Tibial artery (tissue), 4 donors: ENCODE measurements around the gene LIN54.

Experiments used
- DNase-seq, 2 donors: peaks; one replicate each; pipeline ENCODE4 v3.0.0-alpha.2; 2019
- H3K27ac ChIP-seq, 2 donors: fragments of 200-600 bp; sonication (generic) in 1 of 2; 1 replicate in 1 of 2; 2 replicates in 1 of 2; pipeline ENCODE4 v1.5.1; 2018 to 2019; ENCODE audit warnings: mild to moderate bottlenecking in 1 of 2
- H3K27me3 ChIP-seq, 2 donors: fragments of 200-600 bp; sonication (generic) in 1 of 2; one replicate each; pipeline versions ENCODE4 v1.5.1 to v1.6.0; 2016 to 2019
- H3K36me3 ChIP-seq, 3 donors: fragments of 200-600 bp; sonication (generic) in 2 of 3; one replicate each; pipeline ENCODE4 v1.5.1; 2016 to 2019; ENCODE audit warnings: mild to moderate bottlenecking in 2 of 3
- H3K4me1 ChIP-seq, 4 donors: fragments of 200-600 bp; sonication (generic) in 2 of 4; 1 replicate in 3 of 4; 2 replicates in 1 of 4; pipeline ENCODE4 v1.5.1; 2016 to 2019
- H3K4me3 ChIP-seq, 2 donors: fragments of 200-600 bp; sonication (generic) in 1 of 2; 1 replicate in 1 of 2; 2 replicates in 1 of 2; pipeline ENCODE4 v1.5.1; 2018 to 2019; ENCODE audit warnings: mild to moderate bottlenecking in 2 of 2
- H3K9me3 ChIP-seq, 3 donors: fragments of 200-600 bp; sonication (generic) in 1 of 3; one replicate each; pipeline ENCODE4 v1.5.1; 2016 to 2019
- CTCF ChIP-seq, 2 experiments: fragments of 200-600 bp in 1 of 2; fragments of 450-650 bp in 1 of 2; IDR thresholded peaks; one replicate each; pipeline ENCODE4 v1.5.1; 2017 to 2019; ENCODE audit warnings: antibody characterized with exemption in 2 of 2, mild to moderate bottlenecking in 1 of 2, moderate library complexity in 1 of 2
- intact Hi-C: fragments of 100-400 bp; cut with DNase I; formaldehyde crosslinking; loops from one replicate; pipeline ENCODE4 v1.15.0; 2023; ENCODE audit warnings: low total_unique reads

LIN54 gene

GRCh38 chr4:82886147-82886942 lies 124.3 kb downstream of the LIN54 start:
- peaks cover 0 to 47% (median 18%) of the 10 kb centered on the region in 4 donors for H3K4me1 ChIP-seq
- H3K36me3 ChIP-seq, result no peaks in the 10 kb centered on the region
- peak overlapping the region in 1 of 2 donors; percentile 24 for H3K27ac ChIP-seq
- no peak overlapping the region for H3K4me3 ChIP-seq
- DNase-seq, result no peak
- intact Hi-C loops, result no loop called here
- no peaks in the 10 kb centered on the region for H3K27me3 ChIP-seq
- TF ChIP-seq CTCF (IDR thresholded peaks at IDR 0.05), result no peak
- H3K9me3 ChIP-seq, result no peaks in the 10 kb centered on the region

GRCh38 chr4:82885410-82885809 lies 125.2 kb downstream of the LIN54 start:
- Histone ChIP-seq H3K9me3 (no peaks in the 10 kb centered on the region), H3K36me3 (peaks cover 0 to 4% (median under 1%) of the 10 kb centered on the region in 3 donors), H3K27ac (no peak overlapping the region), H3K4me1 (peaks cover 0 to 47% (median 18%) of the 10 kb centered on the region in 4 donors), H3K4me3 (no peak overlapping the region), H3K27me3 (no peaks in the 10 kb centered on the region)
- intact Hi-C loops, result no loop called here
- TF ChIP-seq CTCF (IDR thresholded peaks at IDR 0.05), result no peak
- no peak for DNase-seq
